ENCODE measurements around the gene SH3BGRL2. TPM values are rescaled to one million over a fixed set of nuclear protein-coding genes. Genes with fewer than 3 reads are reported as not detected.
"Not testable (repeated sequence)": the region's sequence is repeated elsewhere in the genome, so short reads cannot be mapped to it uniquely, and the experiment has no call there.

Gene SH3BGRL2
- total RNA-seq, 2 donors from 2014 or later: 10.3 to 11.9 TPM

- intact Hi-C loops (cut with DNase I): no loop called here
- no peak for ATAC-seq
- DNase-seq: no peak
Observed at GRCh38 chr6:79612918-79613317, 18.2 kb upstream of the SH3BGRL2 start.

- ATAC-seq (no peak), DNase-seq (no peak)
- intact Hi-C loops (cut with DNase I): no loop called here
Observed at GRCh38 chr6:79613912-79614311, 17.2 kb upstream of the SH3BGRL2 start.

DNA sequence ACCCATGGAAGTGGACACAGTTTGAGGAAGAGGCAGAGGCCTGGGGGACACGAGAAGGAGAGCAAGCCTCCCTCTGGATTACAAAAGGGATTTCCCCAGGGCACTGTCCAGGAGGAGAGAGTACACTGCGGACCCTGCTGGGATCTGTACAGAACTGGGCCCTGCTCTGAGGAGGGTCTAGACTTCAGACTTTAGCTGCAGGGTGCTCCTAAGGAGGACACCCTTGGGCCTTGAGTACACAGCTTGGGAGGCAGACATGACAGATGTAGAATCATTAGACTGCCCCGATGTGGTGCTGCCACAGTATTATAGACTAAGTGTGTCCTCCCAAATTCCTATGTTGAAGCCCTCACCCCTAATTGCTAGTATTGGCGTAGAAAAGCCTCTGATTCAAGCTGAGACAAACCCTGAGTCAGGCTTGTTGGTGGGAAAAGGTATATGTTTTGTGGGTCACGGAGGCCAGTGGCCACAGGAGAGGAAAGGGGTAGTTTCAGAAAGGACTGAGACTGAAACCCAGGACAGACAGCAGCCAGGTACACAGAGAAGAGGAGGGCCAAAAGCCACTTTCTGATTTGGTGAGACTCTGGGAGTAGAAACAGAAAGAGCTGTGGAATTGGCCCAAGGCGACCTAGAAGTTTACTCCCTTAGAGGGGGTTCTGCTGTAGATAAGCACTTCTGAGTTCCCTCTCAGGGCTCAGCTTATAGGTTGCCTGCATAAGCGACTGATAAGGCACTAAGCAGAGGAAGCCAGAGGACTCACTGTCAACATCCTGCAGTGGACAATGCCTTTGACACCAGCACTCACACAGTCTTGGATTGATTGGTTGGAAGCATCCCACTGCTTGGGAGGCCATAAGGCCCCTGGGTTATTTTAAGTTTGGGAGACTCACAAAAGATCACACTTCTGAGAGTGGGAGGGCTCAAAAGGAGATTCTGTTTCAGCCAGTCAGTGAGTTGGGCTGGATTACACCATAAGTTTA lies 16.5 kb upstream of the SH3BGRL2 start:
- intact Hi-C loops (cut with DNase I): no loop called here
- peak; percentile 31 to 76 for ATAC-seq
- DNase-seq: no peak

GRCh38 chr6:79617518-79617941 lies 13.6 kb upstream of the SH3BGRL2 start:
- ATAC-seq: no peak
- intact Hi-C loops (cut with DNase I): no loop called here
- no peak for DNase-seq

GRCh38 chr6:79618425-79618824 lies 12.7 kb upstream of the SH3BGRL2 start:
- intact Hi-C loops (cut with DNase I); ATAC-seq; DNase-seq: not testable (repeated sequence)

- no peak for ATAC-seq
- intact Hi-C loops (cut with DNase I): no loop called here
- DNase-seq: no peak
Observed at GRCh38 chr6:79621579-79621978, 9.6 kb upstream of the SH3BGRL2 start.

DNA sequence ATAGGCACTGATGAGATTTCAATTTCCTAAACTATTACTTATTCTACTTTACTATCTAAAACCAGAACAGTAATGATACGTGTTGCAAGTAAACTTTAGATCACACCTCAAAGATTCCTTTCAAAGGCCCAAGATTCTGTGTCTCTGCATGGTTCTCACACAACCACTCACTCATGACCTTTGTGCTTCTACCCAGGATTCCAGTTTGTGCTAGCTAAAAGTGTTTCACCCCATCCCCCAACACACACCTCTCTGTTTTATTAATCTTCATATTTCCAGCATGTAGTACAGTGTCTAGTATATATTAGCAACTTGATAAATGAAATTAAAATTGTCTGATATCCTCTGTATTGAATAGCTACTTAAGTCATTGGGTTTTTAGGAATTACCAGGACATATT lies 8.8 kb upstream of the SH3BGRL2 start:
- intact Hi-C loops (cut with DNase I): no loop called here
- ATAC-seq (no peak), DNase-seq (no peak)

GRCh38 chr6:79623106-79623505 lies 8.0 kb upstream of the SH3BGRL2 start:
- ATAC-seq: no peak
- no peak for DNase-seq
- intact Hi-C loops (cut with DNase I): no loop called here

DNA sequence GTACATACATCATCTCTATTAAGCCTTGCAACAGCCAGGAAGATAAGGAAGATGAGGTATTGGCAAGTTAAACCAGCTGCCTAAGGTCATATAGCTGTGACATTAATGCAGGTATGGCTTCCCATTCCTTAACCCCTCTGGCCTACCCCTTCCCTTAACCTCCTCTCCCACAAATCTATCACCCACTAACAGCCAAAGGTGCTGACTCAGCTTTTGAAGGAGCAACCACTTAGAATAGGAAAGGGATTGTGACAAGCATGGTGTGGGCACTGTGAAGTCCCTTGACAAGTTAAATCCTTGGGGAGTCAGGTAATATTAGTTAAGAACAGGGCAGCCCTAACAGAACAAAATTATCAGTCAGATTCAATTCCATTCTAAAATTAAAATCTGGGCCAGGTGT lies 5.4 kb upstream of the SH3BGRL2 start:
- ATAC-seq (no peak), DNase-seq (no peak)
- intact Hi-C loops (cut with DNase I): no loop called here

GRCh38 chr6:79626811-79627210 lies 4.3 kb upstream of the SH3BGRL2 start:
- DNase-seq (no peak), ATAC-seq (no peak)
- intact Hi-C loops (cut with DNase I): no loop called here

- DNase-seq: no peak
- no peak for ATAC-seq
- intact Hi-C loops (cut with DNase I): no loop called here
Observed at GRCh38 chr6:79627422-79627821, 3.7 kb upstream of the SH3BGRL2 start.

DNA sequence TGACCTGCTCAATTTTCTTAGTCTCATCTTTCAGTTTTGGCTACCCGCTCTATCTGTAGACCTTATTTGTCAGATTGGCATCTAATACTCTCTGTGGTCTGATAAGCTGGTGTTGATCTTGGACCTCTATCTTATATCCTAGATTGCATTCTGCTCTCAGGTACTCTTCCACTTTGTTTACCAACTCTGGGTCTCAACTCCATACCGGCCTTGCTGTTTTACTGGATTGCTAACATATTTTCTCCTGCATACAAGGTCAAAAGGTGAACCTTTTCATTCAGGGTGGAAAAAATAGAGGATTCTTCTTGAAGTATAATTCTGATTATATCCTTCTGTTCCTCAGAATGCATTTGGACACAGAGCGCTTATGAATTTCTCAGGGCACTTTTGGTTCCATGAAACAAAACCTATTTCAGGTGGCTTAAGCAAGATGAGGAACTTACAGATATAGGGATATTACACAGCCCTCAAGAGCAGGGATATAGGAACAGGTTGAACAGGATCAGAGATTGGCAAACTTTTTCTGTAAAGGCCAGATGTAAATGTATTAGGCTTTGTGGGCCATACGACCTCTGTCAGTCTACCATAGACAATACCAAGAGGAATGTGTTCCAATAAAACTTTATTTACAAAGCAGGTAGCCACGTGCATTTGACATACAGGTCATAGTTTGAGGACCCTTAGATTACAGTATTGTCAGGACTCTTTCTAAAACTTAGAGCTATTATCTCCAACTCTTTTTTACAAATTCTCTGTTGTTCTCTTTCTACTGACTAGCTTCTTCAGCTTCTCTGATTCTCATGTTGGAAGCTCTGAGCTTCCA lies 2.5 kb upstream of the SH3BGRL2 start:
- intact Hi-C loops (cut with DNase I): no loop called here
- ATAC-seq: no peak
- DNase-seq: no peak

DNA sequence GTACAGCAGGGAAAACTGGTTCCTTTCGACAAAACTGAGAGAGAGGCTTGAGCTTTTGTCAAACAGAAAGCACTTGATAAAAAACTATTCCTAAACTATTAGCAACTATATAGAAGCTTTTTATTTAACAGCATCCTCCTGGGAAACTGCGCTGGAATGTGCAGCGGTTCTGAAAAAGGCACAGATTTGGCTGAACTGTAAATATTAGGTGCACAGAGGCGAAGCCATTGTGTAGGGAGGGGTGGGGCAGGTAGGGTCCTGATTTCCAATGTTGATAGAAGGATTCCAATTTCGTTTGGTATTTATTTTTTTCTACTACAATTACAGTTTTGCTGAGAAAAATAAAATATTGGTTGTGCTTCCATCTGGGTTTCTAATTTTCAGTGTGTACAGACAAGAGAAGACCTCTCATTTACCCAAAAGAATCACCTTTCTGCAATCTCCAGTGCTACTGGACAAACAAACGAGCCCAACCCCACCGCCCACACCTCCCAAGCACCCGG lies 698 bp upstream of the SH3BGRL2 start:
- ATAC-seq (no peak), DNase-seq (no peak)
- intact Hi-C loops (cut with DNase I): no loop called here

GRCh38 chr6:79631693-79632172 lies 604 bp downstream of the SH3BGRL2 start:
- DNase-seq (no peak), ATAC-seq (peak in 1 of 2 donors; percentile 13)
- intact Hi-C loops (cut with DNase I): no loop called here

DNA sequence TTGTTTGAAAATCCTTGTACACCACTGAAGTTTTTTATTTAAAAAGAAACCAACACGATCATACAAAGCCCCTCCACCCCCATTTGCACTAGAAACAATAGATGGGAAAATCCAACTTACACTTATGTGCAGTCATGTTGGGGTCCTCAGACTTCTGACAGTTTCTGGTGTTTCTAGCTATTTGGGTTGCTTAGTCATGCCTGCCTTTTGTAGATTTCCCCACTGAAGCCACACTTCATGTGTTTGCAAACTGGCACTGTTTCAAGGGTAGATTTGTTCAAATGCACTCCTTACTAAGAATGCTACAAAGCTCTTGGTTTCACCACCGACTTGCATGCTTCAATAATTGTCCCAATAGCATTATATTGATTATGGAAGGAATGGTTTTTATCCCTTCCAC lies 1.5 kb downstream of the SH3BGRL2 start:
- intact Hi-C loops (cut with DNase I): no loop called here
- DNase-seq: no peak
- ATAC-seq: no peak

- intact Hi-C loops (cut with DNase I): no loop called here
- DNase-seq: no peak
Observed at GRCh38 chr6:79634491-79635231, 3.5 kb downstream of the SH3BGRL2 start.

GRCh38 chr6:79635232-79635543 lies 4.1 kb downstream of the SH3BGRL2 start:
- intact Hi-C loops (cut with DNase I): no loop called here
- DNase-seq: no peak
- ATAC-seq: no peak

More at GRCh38 chr6:79634491-79635231, 3.5 kb downstream of the SH3BGRL2 start:
- no peak for ATAC-seq

DNA sequence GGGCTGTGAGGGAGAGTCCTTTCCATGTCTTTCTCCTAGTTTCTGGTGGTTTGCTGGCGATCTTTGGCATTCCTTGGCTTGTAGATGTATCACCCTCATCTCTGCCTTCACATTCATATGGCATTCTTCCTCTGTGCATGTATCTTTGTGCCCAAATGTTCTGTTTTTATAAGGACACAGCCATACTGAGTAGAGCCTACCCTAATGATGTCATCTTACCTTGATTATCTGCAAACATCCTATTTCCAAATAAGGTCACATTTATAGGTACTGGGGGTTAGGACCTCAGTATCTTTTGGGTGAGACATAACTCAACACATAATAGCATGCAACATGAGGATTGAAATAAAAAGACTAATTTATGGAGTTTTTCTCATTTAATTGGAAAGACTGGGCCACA lies 5.5 kb downstream of the SH3BGRL2 start:
- intact Hi-C loops (cut with DNase I): no loop called here
- DNase-seq (no peak), ATAC-seq (no peak)

Data from left cardiac atrium (tissue), 4 donors.